ENCODE measurements around the gene JAK3. TPM values are rescaled to one million over a fixed set of nuclear protein-coding genes. Genes with fewer than 3 reads are reported as not detected.

The JAK3 gene
- total and polyA plus RNA-seq, 2 of the 13 experiments (the other 11 are each of a cell fraction or from before 2014, with no cell fraction given): 3.4 to 18.6 TPM

- TF ChIP-seq RARA (CRISPR knock-in tag; IDR thresholded peaks at IDR 0.05) (peak; percentile 7; the same call in 1 of the 2 replicates), SALL1 (CRISPR knock-in tag; IDR thresholded peaks at IDR 0.05) (peak; percentile 77), PHF21A (CRISPR knock-in tag; IDR thresholded peaks at IDR 0.05) (no peak; the same call in 1 of the 2 replicates), HINFP (CRISPR knock-in tag; IDR thresholded peaks at IDR 0.05; ENCODE audit: low read depth) (no peak), ZNF878 (CRISPR knock-in tag; IDR thresholded peaks at IDR 0.05) (no peak), ZNF790 (CRISPR knock-in tag; IDR thresholded peaks at IDR 0.05; ENCODE audit: borderline replicate concordance) (no peak), CREB3 (CRISPR knock-in tag; IDR thresholded peaks at IDR 0.05) (no peak; the same call in 1 of the 2 replicates), CTCF (CRISPR knock-in tag; IDR thresholded peaks at IDR 0.05) (peak; percentile 97), EHMT2 (IDR thresholded peaks at IDR 0.05; ENCODE audit: borderline replicate concordance, low read depth, low read length) (no peak), ZNF572 (CRISPR knock-in tag; IDR thresholded peaks at IDR 0.05) (no peak), BATF2 (CRISPR knock-in tag; IDR thresholded peaks at IDR 0.05) (no peak), NR2F6 (IDR thresholded peaks at IDR 0.05) (no peak), NR2F6 (CRISPR knock-in tag; IDR thresholded peaks at IDR 0.05) (no peak), MTF2 (CRISPR knock-in tag; IDR thresholded peaks at IDR 0.05; ENCODE audit: borderline replicate concordance) (no peak), ZNF75D (CRISPR knock-in tag; IDR thresholded peaks at IDR 0.05; ENCODE audit: borderline replicate concordance) (no peak), ARID4A (CRISPR knock-in tag; IDR thresholded peaks at IDR 0.05; ENCODE audit: borderline replicate concordance) (peak; percentile 91), HDAC2 (CRISPR knock-in tag; IDR thresholded peaks at IDR 0.05) (peak; percentile 30; the same call in 1 of the 2 replicates)
Measured at GRCh38 chr19:17859533-17860330, 11.9 kb upstream of the JAK3 start, which contains the start of gene RPL18A (continued).
